ENCODE measurements around the gene CCNL2.
"Not testable (repeated sequence)": the region's sequence is repeated elsewhere in the genome, so short reads cannot be mapped to it uniquely, and the experiment has no call there.

Gene CCNL2

DNA sequence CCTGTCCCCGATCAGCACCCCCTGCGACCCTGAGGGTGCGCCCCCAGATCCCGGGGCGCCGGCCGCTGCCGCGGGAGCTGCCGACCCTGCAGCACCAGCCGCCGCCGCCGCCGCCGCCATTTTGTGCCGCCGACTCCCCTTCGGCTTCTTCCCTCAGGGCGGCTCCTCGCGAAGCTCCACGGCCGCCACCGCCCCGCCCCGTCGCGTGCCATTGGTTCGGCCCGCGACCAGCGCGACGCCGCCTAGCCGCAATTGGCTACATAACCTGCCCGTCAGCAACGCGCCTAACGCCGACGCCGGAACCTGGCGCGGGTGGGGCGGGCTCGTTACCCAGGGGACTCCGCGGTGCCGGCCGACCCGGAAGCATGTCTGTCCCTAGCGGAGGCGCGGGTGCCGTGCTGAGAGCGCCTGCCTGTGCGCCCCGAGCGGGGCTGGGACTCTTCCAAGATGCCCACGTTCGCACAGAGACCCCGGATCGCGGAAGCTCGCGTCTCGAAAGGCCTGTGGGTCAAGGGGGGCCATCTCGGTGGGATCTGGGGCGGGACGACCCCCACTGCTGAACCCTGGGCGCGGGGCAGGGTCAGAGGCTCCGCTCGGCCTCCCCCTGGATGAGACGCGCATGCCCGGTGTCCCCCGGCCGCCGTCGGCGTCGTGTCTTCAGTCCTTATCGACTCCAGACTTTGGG, at the start of gene CCNL2:
Gene CCNL2 (minus strand): TSS at position 149 of the 685 bp plus-strand sequence. CDS start 29 bp downstream, at position 120.
- peak; percentile 98 for DNase-seq (ENCODE audit: low spot score)

DNA sequence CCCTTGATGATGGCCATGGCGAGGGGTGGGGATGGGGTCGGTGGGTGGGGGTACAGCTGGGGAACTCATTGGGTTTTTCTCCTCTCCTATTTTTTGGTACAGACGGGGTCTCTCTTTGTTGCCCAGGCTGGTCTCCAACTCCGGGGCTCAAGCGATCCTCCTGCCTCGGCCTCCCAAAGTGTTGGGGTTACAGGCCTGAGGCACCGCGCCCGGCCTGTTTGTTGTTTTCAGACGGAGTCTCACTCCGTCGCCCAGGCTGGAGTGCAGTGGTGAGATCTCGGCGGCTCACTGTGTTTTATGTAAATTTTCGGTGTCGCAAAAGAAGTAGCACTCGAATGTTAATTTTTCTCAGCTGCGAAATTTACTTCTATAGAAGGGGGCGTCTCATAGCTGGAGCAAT, 47.5 kb upstream of the CCNL2 start:
- DNase-seq (ENCODE audit: low spot score) = not testable (repeated sequence)

DNA sequence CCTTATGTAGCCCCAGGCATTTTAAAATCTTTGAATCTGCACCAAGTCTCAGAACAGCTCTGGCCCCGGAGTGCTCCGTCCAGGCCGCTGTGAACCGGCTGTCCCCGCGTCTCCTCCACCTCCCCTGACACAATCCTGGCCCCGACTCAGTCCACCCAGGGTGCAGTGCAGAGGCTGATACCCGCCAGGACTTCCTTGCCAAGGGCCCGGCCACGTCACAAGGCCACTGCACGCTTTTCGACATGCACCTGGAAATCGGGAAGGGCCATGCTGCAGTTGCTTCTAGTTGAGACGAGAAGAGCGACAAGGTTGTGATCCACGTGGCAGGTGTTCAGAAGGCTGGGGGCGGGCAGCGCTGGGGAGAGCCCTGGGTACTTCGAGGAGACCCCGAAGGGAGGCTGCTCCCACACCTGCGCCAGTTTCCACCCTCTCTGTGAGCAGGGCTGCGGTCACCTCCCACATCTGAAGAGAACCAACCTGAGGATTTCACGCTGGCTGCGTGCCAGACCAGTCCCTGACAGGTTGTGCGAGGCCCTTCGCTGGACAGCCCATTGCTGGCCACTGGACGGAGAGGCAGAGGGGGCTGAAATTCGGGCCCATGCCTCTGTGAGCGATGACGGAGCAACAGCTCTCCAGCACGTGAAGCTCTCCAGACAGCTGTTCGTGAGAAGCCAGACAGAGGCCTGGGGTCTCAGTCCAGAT, 43.1 kb upstream of the CCNL2 start:
- DNase-seq (ENCODE audit: low spot score) = peak; percentile 1

DNA sequence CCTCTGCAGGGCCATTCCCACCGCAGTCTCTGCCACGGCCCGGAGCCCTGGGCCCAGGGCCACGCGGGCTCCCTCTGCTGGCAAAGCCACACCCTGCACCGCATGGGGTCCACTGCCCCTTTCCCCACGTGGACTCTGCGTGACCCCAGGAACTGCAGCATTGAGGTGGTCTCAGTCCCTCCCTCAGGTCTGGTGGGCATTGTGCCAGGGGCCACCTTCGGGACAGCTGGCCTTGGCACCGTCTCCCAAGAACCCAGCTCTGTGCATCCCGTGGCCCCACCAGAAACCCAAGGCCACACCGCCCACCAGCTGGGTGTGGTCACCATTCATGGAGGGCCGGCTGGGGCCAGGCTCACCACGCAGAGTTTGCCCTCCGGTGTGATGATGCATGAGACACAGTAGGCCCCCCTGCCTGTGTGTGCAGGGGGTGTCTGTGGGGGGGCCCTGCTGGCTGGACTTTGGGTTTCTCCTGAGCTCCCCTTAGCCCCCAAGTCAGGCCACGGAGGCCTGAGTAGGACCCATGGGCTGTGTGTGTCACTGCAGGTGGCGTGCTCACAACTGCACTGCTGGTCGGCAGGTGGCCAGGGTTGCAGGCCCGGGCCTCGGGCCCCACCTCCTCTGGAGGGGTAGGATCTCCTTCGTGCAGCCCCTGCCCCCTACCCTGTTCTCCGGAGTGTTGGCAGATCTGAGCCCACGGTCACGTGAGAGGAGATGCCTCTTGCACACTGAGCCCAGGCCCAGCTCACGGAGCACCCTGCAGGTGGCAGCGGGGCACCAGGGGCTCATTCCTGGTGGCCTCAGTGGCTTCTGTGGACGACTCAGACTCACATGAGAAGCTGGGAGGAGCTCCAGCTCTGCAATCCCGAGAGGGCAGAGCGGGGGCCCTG, 42.1 kb upstream of the CCNL2 start:
- DNase-seq (ENCODE audit: low spot score) = peak; percentile 82

DNA sequence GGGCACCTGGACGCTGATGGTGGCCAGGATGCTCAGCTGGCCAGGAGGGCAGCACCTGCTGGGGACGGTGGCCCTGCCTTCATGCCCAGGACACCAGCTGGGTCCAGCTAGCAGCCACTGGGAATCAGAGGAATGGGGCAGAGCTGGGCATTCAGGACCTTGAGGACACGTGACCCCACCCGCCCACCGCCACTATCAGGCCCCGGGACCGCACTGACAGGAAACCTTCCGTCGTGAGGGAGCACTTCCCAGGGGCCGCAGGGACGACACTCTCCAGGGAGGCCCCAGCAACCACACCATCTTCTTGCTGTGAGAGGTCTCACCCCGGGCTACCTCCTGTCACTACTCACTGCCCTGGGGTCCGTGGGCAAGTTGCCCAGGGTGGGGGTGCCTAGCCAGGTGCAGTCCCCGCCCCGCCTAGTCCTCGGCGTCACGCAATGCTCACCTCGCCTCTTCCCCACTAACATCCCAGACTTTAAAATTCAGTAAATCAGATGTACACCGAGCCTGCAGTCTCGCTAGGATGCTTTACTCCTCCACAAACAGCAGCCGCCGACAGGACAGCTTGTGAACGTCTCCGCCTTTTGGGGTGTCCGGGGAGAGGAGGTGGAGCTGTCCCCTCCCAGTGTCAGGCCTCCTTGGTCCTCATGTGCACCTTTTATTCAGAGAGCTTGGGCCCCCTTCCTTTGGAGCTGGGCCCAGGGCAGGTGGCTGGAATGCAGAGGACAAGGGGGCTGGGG, 41.3 kb upstream of the CCNL2 start:
- peak; percentile 3 for DNase-seq (ENCODE audit: low spot score)

DNA sequence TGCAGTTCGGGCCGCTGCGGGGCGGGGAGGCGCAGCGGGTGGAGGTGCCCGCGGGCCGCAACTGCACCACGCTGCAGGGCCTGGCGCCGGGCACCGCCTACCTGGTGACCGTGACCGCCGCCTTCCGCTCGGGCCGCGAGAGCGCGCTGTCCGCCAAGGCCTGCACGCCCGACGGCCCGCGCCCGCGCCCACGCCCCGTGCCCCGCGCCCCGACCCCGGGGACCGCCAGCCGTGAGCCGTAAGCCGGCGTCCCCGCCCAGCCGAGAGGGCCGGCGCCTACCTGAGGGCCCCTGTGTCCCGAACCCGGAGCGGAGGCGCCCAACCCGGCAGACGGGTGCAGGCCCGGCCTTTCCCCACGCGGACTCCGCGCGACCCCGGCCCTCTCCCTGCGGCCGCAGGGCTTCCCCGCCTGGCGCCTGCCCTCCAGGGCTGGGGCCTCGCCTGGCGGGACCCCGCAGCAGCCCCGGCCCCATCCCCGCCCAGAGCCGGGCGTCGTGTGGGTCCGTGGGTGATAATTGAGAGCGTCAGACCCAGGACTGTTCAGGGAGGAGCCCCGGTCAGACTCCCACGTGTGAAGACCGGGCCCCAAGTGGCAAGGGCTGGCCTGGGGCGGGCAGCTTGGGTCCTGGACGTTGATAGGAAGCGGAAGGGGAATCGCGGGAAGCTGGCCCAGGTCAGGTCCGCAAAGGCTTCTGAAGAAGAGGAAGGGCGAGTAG, 40.6 kb upstream of the CCNL2 start:
- peak; percentile 1 for DNase-seq (ENCODE audit: low spot score)

DNA sequence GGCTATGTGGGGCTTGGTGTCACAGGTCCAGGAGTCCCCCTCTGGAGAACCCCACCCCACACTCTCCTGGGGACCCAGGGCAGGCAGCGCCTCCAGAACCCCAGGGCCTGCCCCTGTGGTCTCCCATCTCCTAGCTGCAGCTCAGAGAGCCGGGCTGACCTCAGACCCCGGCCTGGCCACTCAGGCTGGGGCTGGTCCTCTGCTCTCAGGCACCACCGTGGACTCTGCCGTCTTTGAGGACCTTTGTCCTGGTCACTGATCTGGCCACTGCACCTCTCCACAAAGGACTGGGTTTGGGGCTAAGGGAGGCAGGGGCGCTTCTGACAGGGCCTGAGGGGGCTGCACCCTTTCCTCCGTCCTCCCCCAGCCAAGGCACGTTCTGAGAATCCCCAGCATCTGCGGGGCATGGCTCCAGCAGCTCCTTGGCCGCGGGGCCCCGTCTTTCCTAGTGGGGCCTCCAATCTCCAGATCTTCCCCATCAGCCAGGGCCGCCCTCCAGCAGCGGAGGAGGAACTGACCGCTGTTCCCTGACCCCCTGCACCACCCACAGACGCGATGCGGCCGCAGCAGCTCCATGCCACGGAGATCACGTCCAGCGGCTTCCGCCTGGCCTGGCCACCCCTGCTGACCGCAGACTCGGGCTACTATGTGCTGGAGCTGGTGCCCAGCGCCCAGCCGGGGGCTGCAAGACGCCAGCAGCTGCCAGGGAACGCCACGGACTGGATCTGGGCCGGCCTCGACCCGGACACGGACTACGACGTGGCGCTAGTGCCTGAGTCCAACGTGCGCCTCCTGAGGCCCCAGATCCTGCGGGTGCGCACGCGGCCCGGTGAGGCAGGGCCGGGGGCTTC, 39.6 kb upstream of the CCNL2 start:
- no peak for DNase-seq (ENCODE audit: low spot score)

DNA sequence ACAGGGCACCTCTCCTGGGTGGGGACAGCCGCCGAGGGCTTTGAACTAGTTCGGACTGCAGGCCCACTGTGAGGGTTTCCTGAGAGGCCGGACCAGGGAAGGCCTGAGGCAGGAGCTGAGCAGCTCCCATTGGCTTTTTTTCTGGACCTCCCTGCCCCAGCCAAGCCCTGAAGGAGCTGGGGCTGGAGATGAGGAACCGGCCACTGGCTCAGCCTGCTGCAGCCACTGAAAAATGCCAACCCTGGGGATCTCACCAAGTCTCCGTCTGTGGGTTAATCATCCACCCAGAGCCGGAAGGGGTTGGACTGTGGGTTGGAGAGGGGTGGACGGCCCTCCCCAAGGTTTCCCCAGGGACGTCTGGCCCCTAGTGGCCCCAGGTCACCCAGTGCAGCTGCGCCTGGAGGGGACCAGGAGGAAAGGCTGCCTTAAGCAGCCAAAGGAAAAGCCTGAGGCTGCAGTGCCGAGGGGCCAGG, 38.8 kb upstream of the CCNL2 start:
- no peak for DNase-seq (ENCODE audit: low spot score)

DNA sequence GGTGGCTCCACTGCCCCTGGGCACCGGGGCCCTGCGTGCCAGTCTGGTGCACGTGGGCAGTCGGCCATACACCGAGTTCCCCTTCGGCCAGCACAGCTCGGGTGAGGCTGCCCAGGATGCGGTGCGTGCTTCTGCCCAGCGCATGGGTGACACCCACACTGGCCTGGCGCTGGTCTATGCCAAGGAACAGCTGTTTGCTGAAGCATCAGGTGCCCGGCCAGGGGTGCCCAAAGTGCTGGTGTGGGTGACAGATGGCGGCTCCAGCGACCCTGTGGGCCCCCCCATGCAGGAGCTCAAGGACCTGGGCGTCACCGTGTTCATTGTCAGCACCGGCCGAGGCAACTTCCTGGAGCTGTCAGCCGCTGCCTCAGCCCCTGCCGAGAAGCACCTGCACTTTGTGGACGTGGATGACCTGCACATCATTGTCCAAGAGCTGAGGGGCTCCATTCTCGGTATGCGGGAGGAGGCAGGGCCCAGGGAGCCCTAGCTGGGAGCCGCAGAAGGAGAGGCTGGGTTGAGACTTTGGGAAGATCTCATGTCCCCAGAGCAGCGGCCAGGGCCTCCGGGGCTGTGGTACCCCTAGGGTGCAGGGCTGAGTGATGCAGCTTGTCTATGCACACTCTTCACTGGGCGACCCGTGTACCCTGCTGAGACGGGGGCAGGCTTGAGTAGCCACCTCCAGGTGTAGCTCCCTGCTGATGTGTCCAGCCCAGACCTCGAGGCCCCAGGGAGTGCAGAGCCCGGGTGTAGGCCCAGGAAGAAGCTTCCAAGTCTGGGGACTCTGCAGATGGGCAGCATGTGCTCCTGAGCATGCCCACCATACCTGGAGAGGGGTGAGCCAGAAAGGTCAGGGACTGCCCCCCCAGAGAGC, 38.1 kb upstream of the CCNL2 start:
- peak; percentile 6 for DNase-seq (ENCODE audit: low spot score)

DNA sequence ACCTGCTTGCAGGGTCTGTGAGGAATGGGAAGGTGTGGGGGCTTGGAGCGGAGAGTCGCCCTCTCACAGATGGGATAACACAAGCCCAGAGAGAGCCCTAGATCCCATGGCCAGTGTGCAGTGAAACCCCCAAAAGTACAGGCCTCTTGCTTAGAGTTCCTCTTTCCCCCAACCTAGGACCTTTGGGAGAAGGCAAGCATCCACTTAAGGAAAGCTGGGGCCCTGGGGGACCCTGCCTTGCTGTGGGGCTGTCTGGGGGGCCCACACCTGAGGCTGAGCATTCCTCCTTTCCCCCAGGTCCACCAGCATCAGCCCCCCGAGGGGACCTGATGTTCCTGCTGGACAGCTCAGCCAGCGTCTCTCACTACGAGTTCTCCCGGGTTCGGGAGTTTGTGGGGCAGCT, 37.5 kb upstream of the CCNL2 start:
- DNase-seq (ENCODE audit: low spot score) = peak; percentile 9

DNA sequence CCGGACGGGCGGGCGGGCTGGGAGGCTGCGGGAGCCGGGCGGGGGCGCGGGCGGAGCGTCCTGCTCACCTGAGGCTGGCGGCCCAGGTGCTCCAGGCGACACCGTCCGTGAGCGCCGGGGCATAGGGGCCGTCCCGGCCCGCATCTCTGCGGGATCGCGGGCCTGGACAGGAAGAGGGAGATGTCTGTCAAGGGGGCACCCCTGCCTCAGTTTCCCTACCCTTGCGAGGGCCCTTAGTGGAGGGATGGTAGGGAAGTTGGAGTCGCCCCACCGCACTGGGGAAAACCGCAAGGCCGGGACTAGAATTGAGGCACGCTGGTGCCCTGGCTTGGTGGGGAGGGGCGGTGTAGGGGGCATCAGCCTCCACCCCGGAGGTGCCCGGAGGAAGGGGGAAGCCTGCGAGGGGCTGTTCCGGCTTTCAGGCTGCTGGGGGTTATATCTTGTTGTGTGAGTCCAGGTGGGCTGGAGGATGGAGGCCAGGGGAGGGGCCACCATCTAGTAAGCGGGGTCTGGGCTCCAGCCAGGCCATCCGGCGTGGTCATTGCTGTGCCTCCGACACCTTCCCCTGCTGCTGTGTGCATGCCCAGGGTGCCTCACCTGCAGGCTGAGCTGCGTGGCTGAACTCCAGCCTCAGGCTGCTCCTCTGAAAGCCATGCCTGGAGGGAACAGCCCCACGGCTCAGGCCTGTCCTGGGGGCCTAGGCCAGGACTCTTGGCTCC, 36.9 kb upstream of the CCNL2 start:
- DNase-seq (ENCODE audit: low spot score) = no peak

DNA sequence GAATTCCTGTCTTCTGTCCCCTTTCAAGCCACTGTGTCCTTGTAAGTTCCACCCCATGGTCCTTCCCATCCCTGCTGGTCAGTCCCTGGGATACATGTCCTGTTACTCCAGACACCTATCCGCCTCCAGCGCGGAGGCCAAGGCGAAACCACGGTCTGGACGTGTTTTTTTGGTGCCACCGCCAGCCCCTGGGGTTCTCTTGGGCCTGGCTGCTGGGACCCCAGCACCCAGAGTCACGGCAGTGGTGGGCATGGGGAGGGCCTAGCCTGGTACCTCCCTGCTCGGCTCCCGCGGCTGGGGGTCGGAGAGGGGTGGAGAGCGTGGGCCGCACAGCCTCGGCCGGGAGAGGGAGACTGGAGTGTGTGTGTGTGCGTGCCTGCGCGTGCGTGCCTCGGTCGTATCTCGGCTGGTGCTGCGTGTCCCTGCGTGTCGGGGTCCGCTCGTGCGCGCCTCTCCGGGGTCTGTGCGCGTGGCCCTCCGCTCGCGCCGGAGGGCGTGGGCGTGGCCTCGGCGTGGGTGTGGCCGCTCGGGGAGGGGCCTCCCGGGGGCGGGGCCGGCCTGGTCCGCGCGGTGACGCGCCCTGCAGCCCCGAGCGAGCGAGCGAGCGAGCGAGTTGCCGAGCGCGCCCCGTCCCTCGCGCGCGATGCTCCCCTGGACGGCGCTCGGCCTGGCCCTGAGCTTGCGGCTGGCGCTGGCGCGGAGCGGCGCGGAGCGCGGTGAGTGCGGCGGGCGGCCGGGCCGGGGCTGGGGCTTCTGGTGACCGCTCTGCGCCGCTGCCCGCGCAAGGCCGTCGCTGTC, 36.2 kb upstream of the CCNL2 start, which contains the start of gene VWA1:
Gene VWA1 (plus strand): TSS at position 585 of the 798 bp plus-strand sequence. CDS start 59 bp downstream, at position 644.
- DNase-seq (ENCODE audit: low spot score) = peak; percentile 90

DNA sequence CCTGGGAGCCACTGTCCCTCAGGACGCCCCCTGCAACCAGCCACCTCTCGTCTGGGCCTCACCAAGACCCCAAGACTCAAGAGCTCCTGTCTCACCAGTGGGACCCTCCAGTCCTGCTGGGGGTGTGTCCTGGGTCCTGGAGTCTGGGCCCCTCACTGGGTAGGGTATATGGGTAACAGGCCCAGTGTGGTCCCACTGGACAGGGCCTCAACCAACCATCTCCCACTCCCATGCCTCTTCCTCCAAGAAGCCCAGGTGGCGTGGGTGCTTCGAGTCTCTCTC, 35.6 kb upstream of the CCNL2 start:
- DNase-seq (ENCODE audit: low spot score) = no peak

DNA sequence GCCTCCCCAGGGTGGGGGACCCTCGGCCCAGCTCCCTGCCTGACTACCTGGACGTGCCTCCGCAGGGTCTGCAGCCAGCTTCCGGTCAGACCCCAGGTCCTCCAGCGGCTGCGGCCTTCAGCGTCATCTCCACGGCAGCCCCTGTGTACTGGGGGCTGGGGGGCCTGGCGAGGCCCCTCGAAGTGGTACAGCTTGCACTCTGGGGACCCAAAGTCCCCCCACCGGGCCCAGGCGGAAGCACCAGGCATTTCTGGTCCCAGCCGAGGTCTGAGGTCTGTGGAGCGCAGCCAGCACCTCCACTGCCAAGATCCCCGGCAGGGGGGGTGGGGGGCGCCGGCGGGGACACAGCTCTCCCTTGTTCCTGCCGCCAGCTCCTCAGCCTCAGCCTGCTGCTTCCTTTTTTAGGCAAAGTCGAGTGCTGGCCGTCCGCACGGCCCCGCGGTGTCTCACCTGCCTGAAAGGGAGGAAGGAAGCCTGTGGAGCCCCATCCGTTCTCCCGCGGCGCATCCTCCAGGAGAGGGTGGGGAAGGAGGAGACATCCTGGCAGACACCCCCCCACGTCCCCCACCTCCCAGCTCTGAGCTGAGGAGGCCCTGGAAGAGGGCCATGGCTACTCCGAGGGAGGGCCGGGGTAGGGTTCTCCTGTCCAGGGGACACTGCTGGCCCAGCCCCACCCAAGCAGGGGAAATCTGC, 35.1 kb upstream of the CCNL2 start:
- DNase-seq (ENCODE audit: low spot score) = peak; percentile 35

DNA sequence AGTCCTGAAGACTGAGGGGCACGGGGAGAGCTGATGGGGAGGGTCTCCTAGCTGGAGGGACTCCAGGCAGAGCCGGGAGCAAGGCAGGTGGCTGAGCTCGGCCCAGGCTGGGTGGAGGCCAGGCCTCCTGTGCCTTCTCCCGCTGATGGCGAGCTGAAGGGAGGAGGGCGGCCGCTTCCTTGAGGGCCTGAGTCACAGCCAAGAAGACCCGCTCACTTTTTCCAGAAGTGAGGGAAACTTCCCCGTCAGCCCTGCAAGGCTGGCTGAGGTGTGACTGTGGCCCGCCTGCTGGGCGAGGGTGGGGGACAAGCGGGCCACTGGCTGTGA, 34.6 kb upstream of the CCNL2 start:
- DNase-seq (ENCODE audit: low spot score) = peak; percentile 11

DNA sequence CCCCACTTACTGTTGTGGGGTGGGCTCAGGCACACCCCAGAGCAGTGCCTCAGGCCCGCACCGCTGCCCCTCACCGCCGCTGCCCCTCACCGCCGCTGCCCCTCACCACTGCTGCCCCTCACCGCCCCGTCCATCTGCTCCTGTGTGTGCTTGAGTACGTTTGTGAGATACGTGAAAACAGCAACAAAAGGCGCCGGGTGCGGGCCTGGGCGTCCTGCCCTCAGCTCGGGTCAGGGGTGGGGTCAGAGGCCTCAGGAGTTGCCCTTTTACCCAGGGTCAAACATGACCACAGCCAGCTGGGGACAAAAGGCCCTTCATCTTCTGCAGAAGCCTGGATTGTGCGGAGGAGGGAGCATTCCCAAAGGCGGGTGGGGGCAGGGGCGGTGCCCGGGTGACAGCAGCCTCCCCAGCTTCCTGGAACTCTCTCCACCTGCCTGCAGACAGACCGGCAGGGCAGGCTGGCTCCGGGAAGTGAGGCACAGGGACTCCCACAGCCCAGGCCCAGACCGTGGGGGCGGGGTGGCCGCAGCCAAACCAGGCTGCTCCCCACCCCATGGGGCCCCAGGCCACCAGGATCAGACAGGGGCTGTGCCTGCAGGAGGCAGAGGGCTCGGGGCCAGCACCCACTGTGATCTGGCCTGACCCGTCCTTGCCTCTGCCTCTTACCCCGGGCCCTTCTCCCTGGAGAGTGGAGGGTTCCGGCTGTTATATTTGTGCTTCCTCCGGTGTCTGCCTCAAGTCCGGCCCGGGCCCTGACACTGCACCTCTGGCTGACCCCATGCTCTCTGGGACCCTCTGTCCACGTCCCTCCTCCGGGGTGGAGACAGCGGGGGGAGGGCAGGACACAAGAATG, 34.0 kb upstream of the CCNL2 start:
- DNase-seq (ENCODE audit: low spot score) = peak; percentile 8

All from germinal center (tissue), 1 donor.